ENCODE data around the gene EEA1. TPM values are rescaled to one million over a fixed set of nuclear protein-coding genes. Genes with fewer than 3 reads are reported as not detected.
"Not testable (repeated sequence)": the region's sequence is repeated elsewhere in the genome, so short reads cannot be mapped to it uniquely, and the experiment has no call there.

Gene EEA1
- 13.3 and 17.2 TPM in 2 replicates for total RNA-seq (2014; rRNA removed; shearing (Covaris generic))

GRCh38 chr12:92928962-92929915, at the start of gene EEA1:
Gene EEA1 (minus strand): TSS chr12:92929295. CDS start chr12:92929066, 229 bp downstream.
- DNase-seq (ENCODE audit: low spot score) = peak; percentile 84

GRCh38 chr12:92978607-92979006, 49.5 kb upstream of the EEA1 start:
- no peak for DNase-seq (ENCODE audit: low spot score)

DNA sequence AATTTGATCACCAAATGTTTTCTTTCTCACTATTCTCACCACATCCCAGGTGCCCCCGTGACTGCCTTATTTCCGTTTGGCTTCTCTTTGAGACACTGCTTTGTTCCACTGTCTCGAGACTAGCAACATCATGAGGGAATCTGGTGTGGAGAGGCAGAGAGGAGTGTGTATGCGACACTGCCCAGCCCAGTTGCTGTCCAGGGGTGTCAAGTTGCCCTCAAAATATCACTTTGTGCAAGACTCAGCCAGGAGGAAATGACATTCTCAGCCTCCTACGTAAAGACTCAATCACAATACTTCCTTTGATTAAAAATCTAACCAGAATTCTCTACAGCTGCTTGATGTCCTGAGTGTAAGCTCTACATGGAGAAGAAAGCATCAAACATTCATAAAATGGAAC, 48.2 kb upstream of the EEA1 start:
- DNase-seq (ENCODE audit: low spot score) = no peak

DNA sequence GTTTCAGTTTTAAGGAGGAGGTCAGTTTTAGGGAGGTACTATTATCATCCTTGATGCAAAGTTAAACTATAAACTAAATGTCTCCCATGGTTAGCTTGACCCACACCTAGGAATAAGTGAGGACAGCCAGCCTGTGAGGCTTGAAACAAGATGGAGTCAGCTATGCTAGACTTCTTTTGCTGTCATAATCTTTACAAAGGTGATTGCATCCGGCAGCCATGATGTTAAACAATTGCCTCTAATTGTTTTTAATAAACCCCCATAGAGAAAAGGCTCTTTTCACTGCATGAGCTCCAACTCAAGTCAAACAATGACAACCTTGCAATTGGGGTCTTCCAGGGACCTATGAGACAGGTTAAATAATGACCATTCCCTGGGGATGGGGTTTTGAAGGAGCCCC, 45.7 kb upstream of the EEA1 start:
- DNase-seq (ENCODE audit: low spot score) = no peak

GRCh38 chr12:92973614-92974013, 44.5 kb upstream of the EEA1 start:
- no peak for DNase-seq (ENCODE audit: low spot score)

- DNase-seq (ENCODE audit: low spot score) = peak; percentile 32
These were observed 42.9 kb upstream of the EEA1 start for GRCh38 chr12:92971859-92972524.

DNA sequence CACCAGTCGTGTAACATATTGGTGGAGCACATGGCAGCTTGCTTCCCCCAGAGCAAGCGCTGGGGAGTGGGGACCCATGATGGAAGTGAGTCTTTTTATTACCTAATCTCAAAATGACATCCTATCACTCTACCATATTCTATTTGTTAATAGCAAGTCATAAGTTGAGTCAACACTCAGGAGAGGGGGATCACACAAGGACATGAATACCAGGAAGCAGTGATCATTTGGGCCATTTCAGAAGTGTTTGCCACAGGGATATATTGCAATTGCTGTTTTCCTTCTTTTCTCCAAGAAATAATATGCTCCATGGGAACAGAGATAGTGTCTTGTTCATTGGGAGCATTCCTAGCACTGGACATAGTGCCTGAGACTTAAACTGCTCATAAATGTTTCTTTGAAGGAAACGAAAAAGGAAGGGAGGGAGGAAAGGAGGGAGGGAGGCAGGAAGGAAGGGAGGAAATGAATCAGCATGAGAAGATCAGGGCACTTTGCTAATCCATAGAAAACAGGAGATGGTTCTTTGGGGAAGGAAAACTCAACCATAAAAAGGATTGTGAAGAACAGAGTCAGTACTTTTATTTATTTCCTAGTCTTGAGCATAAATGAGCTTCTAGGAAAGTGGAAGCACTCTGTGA, 39.2 kb upstream of the EEA1 start:
- DNase-seq (ENCODE audit: low spot score) = peak; percentile 44

GRCh38 chr12:92964378-92964777, 35.3 kb upstream of the EEA1 start:
- not testable (repeated sequence) for DNase-seq (ENCODE audit: low spot score)

- peak; percentile 87 for DNase-seq (ENCODE audit: low spot score)
These were observed 32.9 kb upstream of the EEA1 start for GRCh38 chr12:92961949-92962348.

DNA sequence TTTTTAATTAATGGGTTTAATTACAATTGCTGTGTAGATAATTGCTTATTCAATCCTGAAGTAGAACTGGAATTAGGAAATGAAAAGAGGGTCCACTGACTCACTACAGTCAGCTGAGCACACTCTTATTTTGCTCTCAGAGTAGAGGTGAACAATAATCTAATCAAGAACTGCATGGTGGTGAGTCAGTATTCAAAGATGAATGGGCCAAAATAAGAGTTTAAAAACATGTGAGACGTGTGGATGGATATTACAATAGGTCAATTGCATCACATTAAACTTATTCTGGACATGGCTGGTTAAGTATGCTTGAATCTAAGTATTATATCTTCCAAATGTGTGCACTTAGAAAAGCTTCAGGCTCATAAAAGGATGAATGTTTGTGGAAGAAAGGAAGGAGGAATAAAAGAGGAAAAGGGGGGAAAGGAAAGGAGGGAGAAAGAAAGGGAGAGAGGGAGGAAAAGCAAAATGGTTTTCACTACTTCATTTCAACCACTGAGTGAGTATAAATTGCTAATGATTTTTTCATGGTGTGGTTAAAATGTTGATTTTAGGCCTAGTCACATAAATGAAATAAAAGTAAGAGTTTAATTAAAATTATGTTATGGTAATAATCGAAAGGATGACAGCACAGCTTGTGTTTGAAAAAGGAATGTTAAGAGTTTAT, 27.0 kb upstream of the EEA1 start:
- no peak for DNase-seq (ENCODE audit: low spot score)

DNA sequence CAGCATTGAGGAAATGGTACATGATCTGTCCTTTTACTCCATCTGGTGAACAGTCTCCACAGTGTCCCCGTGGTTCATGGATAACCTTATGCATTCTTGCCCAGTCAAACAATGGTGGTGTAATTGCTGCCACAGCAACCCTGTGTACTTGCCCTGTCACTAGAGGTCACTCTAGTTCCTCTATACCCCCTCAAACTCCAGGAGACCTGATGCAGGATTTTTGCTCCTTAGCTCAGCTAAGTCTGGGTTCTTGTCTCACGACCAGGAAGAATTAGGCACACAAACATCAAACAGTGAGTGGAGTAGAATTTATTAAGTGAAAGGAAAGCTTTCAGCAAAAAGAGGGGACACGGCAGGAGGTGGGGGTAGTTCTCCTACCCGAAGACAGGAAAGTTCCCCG, 24.7 kb upstream of the EEA1 start:
- DNase-seq (ENCODE audit: low spot score) = no peak

DNA sequence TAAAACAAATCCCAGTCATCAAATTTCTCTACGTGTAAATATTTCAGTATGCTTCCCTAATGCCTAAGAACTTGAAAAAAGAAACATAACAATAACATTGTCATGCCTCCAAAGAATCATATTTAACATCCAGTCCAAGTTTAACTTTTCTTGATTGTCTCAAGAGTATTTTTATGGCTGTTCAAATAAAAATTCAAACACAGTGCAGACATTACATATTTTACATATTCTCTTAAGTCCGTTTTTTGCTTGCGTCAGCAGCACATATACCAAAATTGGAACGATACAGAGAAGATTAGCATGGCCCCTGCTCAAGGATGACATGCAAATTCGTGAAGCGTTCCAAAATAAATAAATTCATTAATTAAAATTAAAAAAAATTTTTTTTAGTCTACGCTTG, 23.3 kb upstream of the EEA1 start:
- no peak for DNase-seq (ENCODE audit: low spot score)

GRCh38 chr12:92951006-92951405, 21.9 kb upstream of the EEA1 start:
- no peak for DNase-seq (ENCODE audit: low spot score)

DNA sequence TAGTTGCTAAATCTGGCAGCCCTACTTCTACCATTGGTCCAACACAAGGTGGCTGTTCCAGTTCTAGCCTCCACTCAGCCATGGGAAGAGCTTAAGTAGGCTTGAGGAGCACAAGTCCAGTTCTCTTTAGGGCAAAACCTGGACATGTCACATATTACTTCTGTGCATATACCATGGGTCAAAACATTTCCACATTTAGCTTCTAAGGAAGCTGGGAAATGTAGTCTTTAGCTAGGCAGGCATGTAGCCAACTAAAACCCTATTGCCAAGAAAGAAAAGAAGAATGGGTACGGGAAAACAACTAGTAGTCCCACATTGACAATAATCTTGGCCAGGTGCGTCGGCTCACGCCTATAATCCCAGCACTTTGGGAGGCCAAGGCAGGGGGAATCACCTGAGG, 20.9 kb upstream of the EEA1 start:
- no peak for DNase-seq (ENCODE audit: low spot score)

GRCh38 chr12:92949466-92949865, 20.4 kb upstream of the EEA1 start:
- DNase-seq (ENCODE audit: low spot score) = no peak

GRCh38 chr12:92947589-92948215, 18.6 kb upstream of the EEA1 start:
- no peak for DNase-seq (ENCODE audit: low spot score)

GRCh38 chr12:92945659-92946220, 16.6 kb upstream of the EEA1 start:
- DNase-seq (ENCODE audit: low spot score) = no peak

DNA sequence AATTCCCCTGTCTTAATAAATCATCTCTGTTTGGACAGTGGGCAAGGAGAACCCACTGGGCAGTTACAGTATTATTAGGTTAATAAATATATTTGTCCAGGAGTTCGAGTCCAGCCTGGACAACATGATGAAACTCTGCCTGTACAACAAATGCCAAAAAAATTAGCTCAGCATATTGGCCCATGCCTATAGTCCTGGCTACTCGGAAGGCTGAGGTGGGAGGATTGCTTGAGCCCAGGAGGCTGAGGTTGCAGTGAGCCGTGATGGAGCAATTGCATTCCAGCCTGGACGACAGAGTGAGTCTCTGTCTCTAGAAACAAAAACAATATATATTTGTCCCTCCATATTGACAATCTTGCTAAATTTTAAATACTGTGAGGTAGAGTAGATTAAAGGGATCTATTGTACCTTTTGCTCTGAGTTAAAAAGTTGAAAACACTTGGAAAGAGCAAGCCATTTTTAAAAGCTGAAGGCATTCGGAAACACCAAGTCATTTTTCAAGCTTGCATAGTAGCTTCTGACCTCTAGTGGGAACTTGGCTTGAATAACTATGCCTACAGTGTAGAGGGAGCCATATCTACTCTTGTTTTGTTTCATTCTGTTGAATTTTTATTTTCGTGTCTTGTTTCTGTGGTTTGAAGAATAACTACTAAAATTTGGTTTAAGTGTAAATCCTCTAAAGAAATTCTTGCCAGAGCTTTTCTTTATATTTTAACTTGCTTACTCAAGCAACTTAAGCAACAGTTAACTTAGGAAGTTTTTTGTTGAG, 14.6 kb upstream of the EEA1 start:
- DNase-seq (ENCODE audit: low spot score) = no peak

DNA sequence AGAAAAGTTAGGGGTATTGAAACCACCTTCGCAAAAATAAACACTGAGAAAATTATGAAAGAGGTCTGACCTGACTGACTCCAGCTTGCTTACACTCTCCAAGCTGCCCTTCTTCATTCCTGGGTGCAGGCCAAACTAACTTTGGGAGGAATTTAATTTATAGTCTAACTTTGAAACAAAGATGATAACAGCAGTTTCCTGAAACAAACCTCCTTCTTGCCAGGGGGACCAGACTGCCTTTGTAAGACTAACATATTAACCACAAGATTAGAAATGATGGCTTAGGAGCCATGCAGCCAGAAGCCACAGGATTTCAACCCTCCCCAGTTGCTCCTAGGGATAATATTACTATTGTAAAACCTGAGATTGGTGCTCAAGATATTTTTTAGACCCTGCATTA, 13.8 kb upstream of the EEA1 start:
- DNase-seq (ENCODE audit: low spot score) = peak; percentile 78

- DNase-seq (ENCODE audit: low spot score) = no peak
These were observed 10.0 kb upstream of the EEA1 start for GRCh38 chr12:92939116-92939515.

Measured in A172 (cell line).